ENCODE results near the gene YBX2.

YBX2 gene

DNA sequence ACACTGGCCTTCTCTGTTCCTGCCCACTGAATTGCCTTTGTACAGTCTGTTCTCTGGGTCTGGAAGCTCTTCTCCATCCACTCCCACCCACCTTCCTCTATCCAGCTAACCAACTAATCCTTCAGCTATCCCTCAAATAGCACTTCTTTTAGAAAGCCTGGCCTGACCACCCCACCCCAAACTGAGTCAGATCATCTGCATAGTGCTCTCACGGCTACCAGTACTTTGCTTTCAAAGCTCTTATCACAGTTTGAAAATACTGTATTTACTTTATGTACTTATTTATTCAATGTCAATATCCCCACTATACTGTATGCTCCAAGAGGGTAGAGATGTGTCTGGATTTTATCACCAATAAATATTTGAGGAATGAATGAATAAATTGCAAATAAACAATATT, 27.7 kb downstream of the YBX2 start:
- no peak for DNase-seq (ENCODE audit: low read depth, low spot score)

DNA sequence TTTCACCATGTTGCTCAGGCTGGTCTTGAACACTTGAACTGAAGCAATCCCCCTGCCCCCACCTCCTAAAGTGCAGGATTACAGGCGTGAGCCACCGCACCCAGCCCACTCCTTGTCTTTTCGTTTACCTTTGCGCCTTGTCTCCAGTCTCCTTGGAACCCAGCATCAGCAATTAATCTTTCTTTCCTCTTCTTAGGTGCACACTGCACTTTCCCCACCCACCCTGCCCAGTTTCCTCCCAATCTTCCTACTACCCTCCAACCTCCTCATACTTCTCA, 30.7 kb downstream of the YBX2 start:
- DNase-seq (ENCODE audit: low read depth, low spot score), result no peak

DNA sequence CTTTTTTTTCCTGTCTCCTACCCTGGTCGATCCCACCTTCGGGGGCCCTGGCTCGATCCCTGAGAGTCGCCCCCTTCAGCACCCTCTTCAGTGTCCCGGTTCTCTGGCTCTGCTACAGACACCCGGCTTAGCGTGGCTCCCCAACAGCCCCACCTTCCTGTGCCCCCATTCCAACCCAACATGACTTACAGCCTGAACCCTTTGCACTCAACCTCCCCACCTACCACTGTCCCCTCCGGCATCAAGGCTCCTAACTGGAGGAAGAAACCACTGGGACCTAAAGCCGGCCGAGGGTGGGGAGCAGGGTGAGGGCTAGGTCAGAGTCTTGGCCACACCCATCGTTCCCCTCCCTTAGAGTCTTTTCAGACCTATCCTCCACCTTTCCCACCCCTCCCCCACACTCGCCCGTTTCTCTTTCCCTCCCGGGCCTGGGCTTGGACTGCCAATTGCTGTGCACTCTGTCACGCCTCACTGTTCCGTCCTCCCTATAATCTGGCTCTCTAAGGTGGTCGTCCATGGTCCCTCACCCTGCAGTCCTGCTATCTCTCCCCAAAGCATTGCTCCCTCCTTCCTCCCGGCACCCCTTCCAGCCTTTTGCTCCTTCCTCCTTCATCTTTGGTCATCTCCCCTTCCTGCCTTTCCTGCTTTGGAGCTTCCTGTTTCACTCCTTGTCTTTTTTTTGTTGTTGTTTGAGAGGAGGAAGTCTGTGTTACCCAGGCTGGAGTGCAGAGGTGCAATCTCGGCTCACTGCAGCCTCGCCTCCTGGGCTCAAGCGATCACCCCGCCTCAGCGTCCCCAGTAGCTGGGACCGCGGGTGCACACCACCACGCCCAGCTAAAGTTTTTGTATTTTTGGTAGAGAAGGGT, 31.3 kb downstream of the YBX2 start:
- DNase-seq (ENCODE audit: low read depth, low spot score), result no peak

DNA sequence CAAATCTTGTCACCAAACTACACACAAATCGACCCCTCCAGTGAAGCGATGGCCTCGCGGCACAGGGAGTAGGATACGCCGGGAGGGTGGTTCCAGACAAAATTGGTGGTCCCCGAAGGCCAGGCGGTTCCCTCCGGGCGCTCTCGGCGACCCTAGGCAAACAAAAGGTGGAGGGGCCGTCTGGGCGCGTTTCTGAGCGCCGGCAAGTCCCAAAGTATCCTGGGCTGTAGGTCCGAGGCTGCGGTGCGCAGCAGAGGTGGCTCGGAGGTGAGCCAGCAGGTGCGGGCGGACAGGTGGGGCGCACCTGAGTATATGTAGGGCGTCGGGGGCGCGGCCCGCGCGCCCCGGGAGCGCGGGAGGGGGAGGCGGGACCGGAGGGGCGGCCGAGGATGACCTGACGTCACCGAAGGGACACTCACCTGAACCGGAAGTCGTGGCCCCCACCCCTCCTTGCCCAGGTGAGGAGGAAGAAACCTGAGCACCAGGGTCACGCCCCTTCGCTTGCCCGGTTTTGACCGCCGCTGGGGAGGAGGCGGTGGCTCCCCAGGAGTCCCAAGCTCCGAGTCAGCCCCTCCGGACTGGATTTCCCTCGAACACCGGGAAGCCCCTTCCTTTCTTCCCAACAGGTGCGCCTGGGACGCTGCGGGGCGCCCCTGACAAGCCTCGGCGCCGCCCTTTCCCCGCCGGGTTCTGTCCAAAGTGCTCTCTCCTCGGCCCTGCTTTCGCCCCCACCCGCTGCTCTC, 32.1 kb downstream of the YBX2 start, which contains the start of gene CLDN7:
Gene CLDN7, minus strand, starts transcription at position 287 of the 743 bp plus-strand sequence. CDS start 435 bp downstream, outside the sequence.
- DNase-seq (ENCODE audit: low read depth, low spot score), result no peak

DNA sequence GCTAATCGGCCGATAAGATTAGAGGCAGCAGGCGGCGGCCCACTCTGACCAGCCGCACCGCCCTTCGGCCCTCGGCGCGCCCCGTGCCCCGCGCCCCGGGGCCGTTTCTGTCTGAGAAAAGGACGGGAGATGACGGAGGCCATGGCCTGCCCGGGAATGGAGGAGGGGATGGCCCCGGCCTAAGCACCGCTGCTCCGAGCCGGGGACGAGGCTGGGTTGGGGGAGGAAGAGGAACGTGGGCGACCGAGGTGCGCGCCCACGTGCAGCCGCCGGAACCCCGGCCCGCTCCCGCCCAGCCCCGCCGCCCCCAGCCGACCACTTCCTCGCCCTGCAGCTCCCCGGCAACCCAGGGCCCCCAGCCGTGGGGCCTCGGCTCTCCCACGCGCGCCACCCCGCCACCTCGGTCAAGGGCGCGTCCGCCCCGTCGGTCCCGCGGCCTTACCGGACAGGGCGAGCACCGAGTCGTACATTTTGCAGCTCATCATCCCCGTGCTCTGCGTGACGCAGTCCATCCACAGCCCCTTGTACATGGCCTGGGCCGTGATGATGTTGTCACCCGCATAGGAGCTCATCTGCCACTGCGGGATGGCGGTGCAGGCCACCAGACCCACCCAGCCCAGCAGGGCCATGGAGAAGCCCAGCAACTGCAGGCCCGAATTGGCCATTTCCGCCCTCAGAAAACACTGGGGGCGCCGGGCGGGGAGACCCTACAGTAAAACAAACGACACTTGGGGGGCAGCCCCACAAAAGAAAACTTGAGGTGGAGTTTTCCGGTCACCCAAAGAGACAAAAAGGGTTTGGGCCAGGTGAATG, 32.9 kb downstream of the YBX2 start:
- no peak for DNase-seq (ENCODE audit: low read depth, low spot score)

DNA sequence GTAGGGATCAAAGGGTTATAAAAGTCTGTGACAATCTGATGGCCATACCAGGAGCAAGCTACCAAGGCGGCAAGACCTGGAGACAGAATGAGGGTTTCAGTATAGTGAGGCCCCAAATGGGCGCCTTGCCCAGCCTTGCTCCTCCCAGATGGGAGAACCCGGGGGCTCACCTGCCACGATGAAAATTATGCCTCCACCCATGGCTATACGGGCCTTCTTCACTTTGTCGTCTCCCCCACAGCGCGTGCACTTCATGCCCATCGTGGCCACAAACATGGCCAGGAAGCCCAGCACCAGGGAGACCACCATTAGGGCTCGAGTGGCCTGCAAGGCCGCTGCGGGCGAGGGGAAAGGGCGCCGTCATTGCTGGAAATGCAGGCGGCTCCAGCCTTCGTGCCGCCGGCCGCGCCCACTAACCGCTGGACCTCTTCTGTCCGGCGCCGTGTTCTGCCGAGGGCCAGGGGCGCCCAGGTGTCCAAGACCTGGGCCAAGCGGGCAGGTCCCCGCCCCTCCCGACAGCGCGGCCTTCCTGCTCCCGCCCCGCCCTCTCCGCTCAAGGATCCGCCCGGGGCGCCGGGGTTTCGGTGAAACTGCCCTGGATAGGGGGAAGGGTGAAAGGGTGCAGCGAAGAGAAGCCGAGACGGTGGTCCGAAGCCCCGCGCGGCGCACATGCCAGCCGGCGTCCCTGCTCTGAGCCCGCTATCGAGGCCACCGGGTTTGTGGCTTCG, 33.6 kb downstream of the YBX2 start:
- no peak for DNase-seq (ENCODE audit: low read depth, low spot score)

DNA sequence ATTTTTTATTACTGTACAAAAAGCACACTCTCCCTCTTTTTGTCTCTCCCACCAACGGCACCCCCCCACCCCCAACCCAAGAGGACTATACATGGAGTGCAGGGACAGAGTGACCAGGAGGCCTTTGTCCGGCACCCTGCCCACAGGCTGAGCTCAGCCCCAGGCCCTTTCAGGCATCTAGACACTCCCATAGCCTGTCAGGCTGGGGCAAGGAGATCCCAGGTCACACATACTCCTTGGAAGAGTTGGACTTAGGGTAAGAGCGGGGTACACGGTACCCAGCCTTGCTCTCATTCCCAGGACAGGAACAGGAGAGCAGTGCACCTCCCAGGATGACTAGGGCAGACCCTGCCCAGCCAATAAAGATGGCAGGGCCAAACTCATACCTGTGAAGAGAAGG, 34.3 kb downstream of the YBX2 start:
- no peak for DNase-seq (ENCODE audit: low read depth, low spot score)

DNA sequence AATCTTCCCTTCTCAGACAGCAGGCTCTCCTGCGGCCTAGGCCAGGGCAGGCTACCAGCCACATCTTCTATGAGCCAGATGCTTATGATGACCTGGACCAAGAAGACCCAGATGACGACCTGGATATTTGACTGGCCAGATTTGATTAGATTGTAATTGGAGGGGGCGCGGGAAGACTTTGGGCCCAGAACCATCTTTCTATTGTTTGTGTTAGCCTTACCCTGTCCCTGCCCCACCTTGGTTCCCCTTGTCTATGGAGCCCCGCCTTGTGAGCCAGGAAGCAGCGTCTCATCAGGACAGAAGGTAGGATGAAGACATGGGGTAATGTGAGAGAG, 34.9 kb downstream of the YBX2 start:
- no peak for DNase-seq (ENCODE audit: low read depth, low spot score)

DNA sequence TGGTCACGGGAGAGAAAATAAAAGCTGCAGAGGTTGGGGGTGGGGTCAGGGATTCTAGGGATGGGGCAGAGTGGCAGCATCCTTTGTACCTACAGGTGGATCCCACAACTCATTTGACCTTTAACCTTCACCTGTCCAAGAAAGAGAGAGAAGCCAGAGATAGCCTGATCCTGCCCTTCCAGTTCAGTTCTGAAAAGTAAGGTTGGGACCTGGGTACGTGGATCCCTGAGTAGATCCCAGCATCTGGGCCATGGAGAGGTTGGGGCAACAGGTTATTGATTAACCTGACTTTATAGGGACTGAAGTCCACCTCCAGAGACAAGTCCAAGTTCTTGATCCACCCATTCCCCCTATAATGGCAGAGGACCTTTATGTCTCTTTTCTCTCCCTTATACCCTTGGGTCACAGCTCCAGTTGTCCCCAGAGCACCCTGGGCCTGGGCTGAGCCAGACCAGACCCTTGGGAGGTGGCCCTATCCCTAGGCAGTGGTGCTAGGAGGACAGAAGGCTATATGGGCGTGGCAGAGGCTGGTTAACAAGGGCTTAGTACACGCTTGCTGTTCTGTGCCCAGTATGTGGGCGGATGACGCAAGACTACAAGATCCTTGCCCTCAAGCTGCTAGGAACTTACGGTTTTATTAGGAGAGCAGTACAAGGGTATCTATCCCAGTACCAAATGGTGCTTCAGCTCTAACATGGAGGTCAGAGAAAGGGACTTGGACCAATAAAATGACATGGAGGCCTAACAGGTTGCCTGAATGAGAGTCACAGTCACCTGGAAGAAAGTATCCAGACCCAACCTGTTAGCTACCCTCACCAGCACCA, 35.5 kb downstream of the YBX2 start:
- no peak for DNase-seq (ENCODE audit: low read depth, low spot score)

DNA sequence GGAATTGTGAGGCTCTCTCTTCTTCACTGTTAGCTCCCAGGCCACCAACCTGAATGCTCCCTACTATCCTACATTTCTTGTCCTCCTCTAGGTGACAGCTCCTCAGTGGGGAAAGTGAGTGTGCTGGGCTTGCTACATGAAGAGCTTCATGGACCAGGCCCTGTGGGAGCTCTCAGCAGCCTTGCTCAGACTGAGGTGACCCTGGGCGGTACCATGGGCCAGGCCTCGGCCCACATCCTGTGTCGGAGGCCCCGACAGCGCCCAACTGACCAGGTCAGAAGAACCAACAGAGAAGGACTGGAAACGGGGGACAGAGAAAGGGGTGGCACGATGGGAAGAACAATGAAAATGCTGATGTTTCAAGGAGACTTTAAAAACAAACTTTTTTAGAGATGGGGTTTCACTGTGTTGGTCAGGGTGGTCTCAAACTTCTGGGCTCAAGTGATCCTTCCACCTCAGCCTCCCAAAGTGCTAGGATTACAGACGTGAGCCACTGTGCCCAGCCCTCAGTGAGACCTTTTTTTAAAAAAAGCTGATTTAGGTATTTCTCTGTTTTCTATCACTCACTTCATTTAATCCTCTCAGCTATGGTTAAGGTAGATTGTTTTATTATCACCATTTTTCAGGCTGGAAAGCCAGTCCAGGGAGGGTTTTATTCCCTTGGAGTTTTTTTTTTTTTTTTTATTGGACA, 37.5 kb downstream of the YBX2 start:
- DNase-seq (ENCODE audit: low read depth, low spot score), result no peak

DNA sequence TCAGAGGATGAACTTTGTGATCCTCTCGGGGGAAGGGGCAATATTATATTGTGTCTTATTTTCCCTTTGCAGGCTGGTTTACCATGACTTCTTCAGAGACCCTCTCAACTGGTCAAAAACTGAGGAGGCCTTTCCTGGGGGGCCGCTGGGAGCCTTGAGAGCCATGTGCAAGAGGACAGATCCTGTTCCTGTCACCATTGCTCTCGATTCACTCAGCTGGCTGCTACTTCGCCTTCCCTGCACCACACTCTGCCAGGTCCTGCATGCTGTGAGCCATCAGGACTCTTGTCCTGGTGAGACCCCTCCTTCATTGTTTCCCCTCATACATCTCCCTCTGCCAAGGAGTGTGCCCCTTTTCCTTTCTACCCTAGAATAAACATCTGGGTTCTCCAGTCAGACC, 39.9 kb downstream of the YBX2 start:
- no peak for DNase-seq (ENCODE audit: low read depth, low spot score)

DNA sequence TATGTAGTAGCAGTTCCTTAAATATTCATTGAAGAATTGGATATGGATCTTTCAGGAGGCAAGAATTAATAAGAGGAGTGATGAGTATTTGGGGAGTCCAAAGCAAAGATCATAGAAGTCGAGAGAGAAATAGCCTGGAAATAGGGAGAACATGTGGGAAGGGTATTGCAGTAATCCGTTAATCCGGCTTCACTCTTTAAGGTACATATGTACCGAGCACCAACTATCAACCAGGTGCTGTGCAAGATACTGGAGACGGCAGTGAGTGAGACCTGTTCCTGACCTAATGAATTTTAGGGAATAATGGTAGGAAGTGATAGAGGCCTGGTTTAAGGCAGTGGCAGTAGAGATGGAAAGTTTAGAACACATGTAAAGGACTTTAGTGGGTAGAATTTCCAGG, 41.4 kb downstream of the YBX2 start:
- DNase-seq (ENCODE audit: low read depth, low spot score), result no peak

DNA sequence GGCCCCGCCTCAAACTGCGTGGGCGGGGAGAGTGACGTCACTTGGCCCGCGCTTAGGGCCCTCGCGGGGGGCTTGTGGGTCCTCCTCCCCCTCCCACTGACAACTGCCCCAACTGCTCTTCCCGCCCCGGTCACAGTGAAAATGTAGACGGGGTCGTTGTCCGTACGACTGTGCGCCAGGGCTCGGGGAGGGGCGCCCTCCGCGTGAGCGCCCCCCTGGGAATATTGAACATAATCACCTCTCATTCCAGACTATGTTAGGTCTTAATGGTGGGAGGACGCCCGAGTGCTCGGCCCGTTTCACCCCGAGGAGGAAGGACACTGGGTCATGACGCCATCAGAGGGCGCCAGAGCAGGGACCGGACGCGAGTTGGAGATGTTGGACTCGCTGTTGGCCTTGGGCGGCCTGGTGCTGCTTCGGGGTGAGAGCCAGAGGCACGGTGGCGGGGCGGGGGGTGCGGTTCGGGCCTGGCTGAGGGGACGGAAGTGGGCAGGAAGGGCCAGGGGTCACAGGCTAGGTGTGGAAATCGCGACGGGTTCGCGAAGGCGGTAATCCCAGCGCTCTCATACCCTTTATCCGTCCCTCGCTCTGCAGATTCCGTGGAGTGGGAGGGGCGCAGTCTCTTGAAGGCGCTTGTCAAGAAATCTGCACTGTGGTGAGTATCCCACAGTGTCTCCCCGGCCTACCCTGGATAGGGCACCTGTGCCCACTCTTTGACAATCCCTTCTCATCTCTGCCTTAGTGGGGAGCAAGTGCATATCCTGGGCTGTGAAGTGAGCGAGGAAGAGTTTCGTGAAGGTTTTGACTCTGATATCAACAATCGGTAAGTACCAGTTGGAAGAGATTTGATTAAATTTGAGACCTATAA, 42.0 kb downstream of the YBX2 start, which contains the start of gene ELP5:
Gene ELP5, plus strand, starts transcription at position 40 of the 868 bp plus-strand sequence. Its CDS starts 336 bp downstream, at position 376.
- peak; percentile 74 for DNase-seq (ENCODE audit: low read depth, low spot score)

DNA sequence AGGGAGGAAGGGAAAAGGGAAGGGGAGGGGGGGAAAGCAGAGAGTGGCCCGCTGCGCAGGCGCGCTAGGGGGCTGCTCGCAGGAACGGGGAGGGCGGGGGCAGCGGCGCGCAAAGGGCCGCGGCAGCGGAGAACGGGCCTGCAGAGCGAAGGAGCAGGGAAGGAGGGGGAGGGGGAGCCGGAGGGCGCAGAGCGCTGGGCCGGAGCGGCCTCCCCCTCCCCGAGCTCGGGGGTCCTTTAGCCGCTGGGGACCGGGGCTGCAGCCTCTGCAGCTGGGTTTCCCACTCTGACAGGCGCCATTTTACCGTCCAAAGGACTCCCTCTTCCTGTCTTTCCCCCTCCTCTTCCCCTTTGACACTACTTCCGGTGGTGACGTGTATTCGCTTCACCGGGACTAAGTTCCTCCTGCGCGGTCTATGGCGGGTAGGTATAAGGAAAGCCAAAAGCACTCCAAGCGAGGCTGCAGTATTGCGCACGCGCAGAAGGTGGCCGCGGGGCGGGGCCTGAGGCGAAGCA, 42.7 kb downstream of the YBX2 start, which contains the start of gene CTDNEP1:
Gene CTDNEP1, minus strand, starts transcription at position 74 of the 515 bp plus-strand sequence. CDS start 438 bp downstream, outside the sequence.
- DNase-seq (ENCODE audit: low read depth, low spot score), result peak; percentile 93

DNA sequence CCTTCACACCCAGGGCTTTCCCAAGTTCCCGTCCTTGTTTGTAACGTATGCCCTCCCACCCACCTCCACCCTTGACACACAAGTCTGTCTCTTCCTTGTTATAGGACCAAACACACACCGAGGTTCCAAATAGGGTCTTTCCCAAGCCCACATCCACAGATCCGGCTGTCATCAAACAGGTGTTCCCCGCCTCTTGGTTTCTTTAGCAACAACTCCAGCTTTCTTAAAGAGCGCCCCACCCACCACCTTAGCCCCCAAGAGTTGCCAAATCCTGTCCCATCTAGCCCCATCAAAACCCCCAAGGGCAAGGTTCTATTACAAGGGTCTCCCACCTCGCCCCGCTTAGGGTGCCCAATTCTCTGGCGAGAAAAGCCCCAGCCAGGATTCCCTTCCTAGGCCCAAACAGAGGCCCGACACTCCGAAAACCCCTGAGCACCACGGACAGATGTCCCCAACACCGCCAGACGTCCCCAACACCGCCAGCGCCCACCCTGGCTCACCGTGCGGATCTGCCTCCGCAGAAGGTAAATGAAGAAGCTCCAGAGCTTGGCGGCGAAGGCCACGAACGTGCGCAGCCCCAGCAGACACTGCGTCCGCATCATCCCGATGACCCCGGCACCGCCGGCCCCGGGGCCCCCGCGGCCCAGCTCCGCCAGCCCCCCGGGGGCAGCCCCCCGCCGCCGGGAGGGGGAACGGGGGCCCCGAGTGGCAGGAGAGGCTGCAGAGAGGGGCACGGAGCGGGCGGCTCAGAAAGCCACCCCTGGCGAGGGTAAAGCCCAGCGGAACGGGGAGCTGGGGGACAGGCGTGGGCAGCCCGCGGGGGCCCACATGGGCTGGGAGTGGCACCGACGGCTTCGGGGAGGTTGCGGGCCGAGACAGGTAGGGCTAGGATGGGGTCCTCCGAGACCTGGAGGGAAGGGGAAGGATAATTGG, 43.5 kb downstream of the YBX2 start:
- DNase-seq (ENCODE audit: low read depth, low spot score), result no peak

DNA sequence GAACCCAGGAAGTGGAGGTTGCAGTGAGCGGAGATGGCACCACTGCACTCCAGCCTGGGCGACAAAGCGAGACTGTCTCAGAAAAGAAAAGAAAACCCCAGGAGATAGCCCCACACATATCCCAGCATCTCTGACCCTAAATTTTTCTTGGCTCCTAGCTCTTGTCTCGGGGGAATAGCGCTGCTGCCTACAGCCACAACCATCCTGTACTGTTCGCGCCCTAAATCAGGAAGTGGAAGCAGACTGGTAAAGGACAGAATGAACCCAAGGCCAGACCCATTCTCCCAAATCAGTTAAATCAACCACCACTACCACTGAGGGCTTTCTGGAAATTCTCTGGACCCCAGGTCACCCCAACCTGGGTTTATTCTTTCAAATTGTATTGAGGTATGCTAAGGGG, 44.6 kb downstream of the YBX2 start:
- no peak for DNase-seq (ENCODE audit: low read depth, low spot score)

DNA sequence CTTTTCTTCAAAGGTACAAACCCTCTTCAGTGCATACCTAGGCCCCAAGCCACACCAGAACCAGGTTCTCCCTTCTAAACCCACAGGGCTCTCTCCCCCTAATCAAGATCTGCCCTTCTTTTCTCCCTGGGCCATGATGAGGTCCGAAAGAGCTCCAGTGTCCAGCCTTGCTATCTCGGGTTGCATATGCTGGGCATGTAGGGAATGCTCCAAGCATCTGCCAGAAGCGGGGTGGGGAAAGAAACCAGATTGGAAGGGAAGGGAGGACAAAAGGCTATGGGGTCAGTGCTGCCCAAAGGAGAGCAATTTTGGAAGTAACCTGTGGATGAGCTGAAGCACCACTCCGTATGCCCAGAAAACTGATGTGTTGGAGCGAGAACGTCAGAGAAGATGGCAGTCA, 45.2 kb downstream of the YBX2 start:
- no peak for DNase-seq (ENCODE audit: low read depth, low spot score)

DNA sequence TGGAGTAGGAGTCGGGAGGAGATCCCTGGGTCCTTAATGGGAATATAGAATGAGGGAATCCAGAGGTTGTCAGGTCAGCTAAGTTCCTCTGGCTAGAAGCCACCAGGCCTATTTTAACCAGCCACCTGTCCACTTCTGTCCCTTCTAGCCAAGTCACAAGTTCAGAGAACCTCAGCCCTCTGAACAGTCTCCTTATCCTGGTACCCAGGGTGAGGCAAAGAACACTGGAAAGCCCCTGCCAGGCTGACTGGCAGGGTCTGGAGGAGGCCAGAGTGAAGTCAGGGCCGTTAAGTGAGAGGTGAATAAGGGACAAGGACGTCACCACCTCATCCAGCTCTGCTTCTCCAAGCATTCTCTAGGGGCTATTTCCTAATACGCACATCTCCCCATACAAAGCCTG, 45.6 kb downstream of the YBX2 start:
- DNase-seq (ENCODE audit: low read depth, low spot score), result no peak

Data from activated naive CD8-positive, alpha-beta T cell treated with anti-CD3 and anti-CD28 coated beads, Interleukin-2, amount 50 U/mL, for 16 hours (primary cell).